ENCODE measurements around the gene PCF11.

The PCF11 gene

GRCh38 chr11:83193315-83194280 is 36.7 kb downstream of the PCF11 start, which contains the start of gene ANKRD42:
Gene ANKRD42, plus strand, starts transcription at chr11:83193712. Its CDS starts 959 bp downstream, at chr11:83194671.
- peak; percentile 94 to 98 for DNase-seq

GRCh38 chr11:83194281-83195142 is 37.6 kb downstream of the PCF11 start:
- peak; percentile 80 to 82 for DNase-seq

- DNase-seq, result peak; percentile 22 to 41
These were observed 38.2 kb downstream of the PCF11 start for GRCh38 chr11:83195143-83195466.

GRCh38 chr11:83195649-83196048 is 38.7 kb downstream of the PCF11 start:
- DNase-seq, result no peak

- no peak for DNase-seq
These were observed 43.1 kb downstream of the PCF11 start for GRCh38 chr11:83200035-83200434.

- no peak for DNase-seq
These were observed 48.8 kb downstream of the PCF11 start for GRCh38 chr11:83205608-83206185.

GRCh38 chr11:83206221-83206620 is 49.3 kb downstream of the PCF11 start:
- DNase-seq, result no peak

- peak; percentile 14 to 28 for DNase-seq
These were observed 49.9 kb downstream of the PCF11 start for GRCh38 chr11:83206771-83207382.

- DNase-seq, result no peak
These were observed 62.2 kb downstream of the PCF11 start for GRCh38 chr11:83219095-83219494.

- no peak for DNase-seq
These were observed 63.3 kb downstream of the PCF11 start for GRCh38 chr11:83220260-83220659.

- no peak for DNase-seq
These were observed 64.8 kb downstream of the PCF11 start for GRCh38 chr11:83221694-83222093.

GRCh38 chr11:83222499-83222898 is 65.6 kb downstream of the PCF11 start:
- no peak for DNase-seq

GRCh38 chr11:83223457-83223856 is 66.5 kb downstream of the PCF11 start:
- no peak for DNase-seq

- no peak for DNase-seq
These were observed 78.9 kb downstream of the PCF11 start for GRCh38 chr11:83235825-83236224.
